ENCODE results near the gene AGPS. TPM values are rescaled to one million over a fixed set of nuclear protein-coding genes. Genes with fewer than 3 reads are reported as not detected.

AGPS gene
- polyA plus RNA-seq, 1 of the 3 experiments (the other 2 are of a cell fraction): 10.9 TPM

- Histone ChIP-seq H3K27ac (ENCODE audit: low read depth in 2 of 2, low read length in 1 of 2) (peak overlapping the region; percentile 8 to 97; a peak in 3 of 4 replicates), H3K9ac (no peak overlapping the region), H3K79me2 (ENCODE audit: insufficient read depth) (peaks cover 93% of the 10 kb centered on the region), H3K4me2 (no peak overlapping the region; the same call in 1 of the 2 replicates), H2AFZ (ENCODE audit: low read depth) (no peak overlapping the region), H4K20me1 (ENCODE audit: insufficient read depth) (no peaks in the 10 kb centered on the region), H3K9me2 (no peaks in the 10 kb centered on the region), H3F3A (replicated peaks; ENCODE audit: insufficient read depth) (peaks cover 21% of the 10 kb centered on the region), H3K4me3 (ENCODE audit: low read depth in 2 of 2, low read length in 1 of 2) (no peak overlapping the region), H3K9me3 (no peaks in the 10 kb centered on the region), H3K4me1 (ENCODE audit: control insufficient read depth in 1 of 2, insufficient read depth in 2 of 2, low read depth in 1 of 2, low read length in 1 of 2) (peaks cover 17 to 27% of the 10 kb centered on the region in 2 experiments; a peak in 3 of 4 replicates), H3K36me3 (replicated peaks in 1 of 2; ENCODE audit: control insufficient read depth in 1 of 2, insufficient read depth in 2 of 2, low read length in 1 of 2) (no peaks in the 10 kb centered on the region), H3K27me3 (ENCODE audit: insufficient read depth) (no peaks in the 10 kb centered on the region)
- no peak for DNase-seq
- TF ChIP-seq FOXM1 (IDR thresholded peaks at IDR 0.05; ENCODE audit: low read depth) (no peak), USF2 (IDR thresholded peaks at IDR 0.05; ENCODE audit: borderline replicate concordance, low read depth, low read length) (no peak), REST (IDR thresholded peaks at IDR 0.05; ENCODE audit: low read depth, low read length) (no peak), SMC3 (IDR thresholded peaks at IDR 0.05; ENCODE audit: low read depth, low read length) (no peak), NRF1 (IDR thresholded peaks at IDR 0.05; ENCODE audit: low read depth, low read length) (no peak), RFX5 (IDR thresholded peaks at IDR 0.05; ENCODE audit: low read length) (no peak), TAF1 (IDR thresholded peaks at IDR 0.05; ENCODE audit: borderline replicate concordance, low read depth, low read length) (no peak), SIN3A (IDR thresholded peaks at IDR 0.05; ENCODE audit: borderline replicate concordance, low read depth, low read length) (no peak), RCOR1 (IDR thresholded peaks at IDR 0.05; ENCODE audit: low read length) (no peak)
- 95% methylated on average over 1 of the region's 1 CpG for WGBS (ENCODE audit: low lambda C conversion rate)
- CTCF ChIA-PET: no interaction called here
- POLR2A ChIA-PET: no interaction called here
These were observed 6.2 kb downstream of the AGPS start for GRCh38 chr2:177398791-177399190.

GRCh38 chr2:177399376-177399775 lies 6.8 kb downstream of the AGPS start:
- Histone ChIP-seq H3K27ac (ENCODE audit: low read depth in 2 of 2, low read length in 1 of 2) (peak overlapping the region; percentile 43 to 97; a peak in 2 of 4 replicates), H3K9ac (no peak overlapping the region), H3K4me2 (no peak overlapping the region), H2AFZ (ENCODE audit: low read depth) (no peak overlapping the region), H3K4me1 (ENCODE audit: control insufficient read depth in 1 of 2, insufficient read depth in 2 of 2, low read depth in 1 of 2, low read length in 1 of 2) (peaks cover 16 to 32% of the 10 kb centered on the region in 2 experiments; a peak in 3 of 4 replicates), H3K9me2 (no peaks in the 10 kb centered on the region), H3K36me3 (replicated peaks in 1 of 2; ENCODE audit: control insufficient read depth in 1 of 2, insufficient read depth in 2 of 2, low read length in 1 of 2) (no peaks in the 10 kb centered on the region), H3K4me3 (ENCODE audit: low read depth in 2 of 2, low read length in 1 of 2) (no peak overlapping the region), H3K79me2 (ENCODE audit: insufficient read depth) (peaks cover 93% of the 10 kb centered on the region), H3K27me3 (ENCODE audit: insufficient read depth) (no peaks in the 10 kb centered on the region), H4K20me1 (ENCODE audit: insufficient read depth) (0 out of 2 replicates have a peak, but pooled peaks cover 6% of the 10 kb centered on the region), H3K9me3 (no peaks in the 10 kb centered on the region), H3F3A (replicated peaks; ENCODE audit: insufficient read depth) (peaks cover 21% of the 10 kb centered on the region)
- no peak for DNase-seq
- 73% methylated on average over 1 of the region's 1 CpG for WGBS (ENCODE audit: low lambda C conversion rate)
- ChIA-PET POLR2A (no interaction called here), CTCF (interaction anchor here (0.6 kb wide), 1 partner anchor 325 kb away, joined by 3 read pairs; no protein-coding TSS in a partner anchor)
- no peak for TF ChIP-seq CHD2 (IDR thresholded peaks at IDR 0.05; ENCODE audit: low read length, partially characterized antibody)
- TF ChIP-seq ZBTB33 (IDR thresholded peaks at IDR 0.05; ENCODE audit: borderline replicate concordance, low read depth): no peak
- TF ChIP-seq, protein P1, sequence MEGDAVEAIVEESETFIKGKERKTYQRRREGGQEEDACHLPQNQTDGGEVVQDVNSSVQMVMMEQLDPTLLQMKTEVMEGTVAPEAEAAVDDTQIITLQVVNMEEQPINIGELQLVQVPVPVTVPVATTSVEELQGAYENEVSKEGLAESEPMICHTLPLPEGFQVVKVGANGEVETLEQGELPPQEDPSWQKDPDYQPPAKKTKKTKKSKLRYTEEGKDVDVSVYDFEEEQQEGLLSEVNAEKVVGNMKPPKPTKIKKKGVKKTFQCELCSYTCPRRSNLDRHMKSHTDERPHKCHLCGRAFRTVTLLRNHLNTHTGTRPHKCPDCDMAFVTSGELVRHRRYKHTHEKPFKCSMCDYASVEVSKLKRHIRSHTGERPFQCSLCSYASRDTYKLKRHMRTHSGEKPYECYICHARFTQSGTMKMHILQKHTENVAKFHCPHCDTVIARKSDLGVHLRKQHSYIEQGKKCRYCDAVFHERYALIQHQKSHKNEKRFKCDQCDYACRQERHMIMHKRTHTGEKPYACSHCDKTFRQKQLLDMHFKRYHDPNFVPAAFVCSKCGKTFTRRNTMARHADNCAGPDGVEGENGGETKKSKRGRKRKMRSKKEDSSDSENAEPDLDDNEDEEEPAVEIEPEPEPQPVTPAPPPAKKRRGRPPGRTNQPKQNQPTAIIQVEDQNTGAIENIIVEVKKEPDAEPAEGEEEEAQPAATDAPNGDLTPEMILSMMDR (IDR thresholded peaks at IDR 0.05): no peak

Data from SK-N-SH (cell line).